Stomach (tissue), 9 donors: ENCODE results near the gene KCNQ4. TPM values are rescaled to one million over a fixed set of nuclear protein-coding genes. Genes with fewer than 3 reads are reported as not detected.

Source experiments
- DNase-seq, 2 donors: peaks; one replicate each; pipeline versions ENCODE4 v3.0.0 to v3.0.0-alpha.2; 2013 to 2019
- H3K27ac ChIP-seq, 5 donors: fragments of 200-600 bp in 4 of 5; sonication (generic) in 4 of 5; one replicate each; pipeline ENCODE4 v1.5.1; 2013 to 2019; ENCODE audit warnings: mild to moderate bottlenecking in 1 of 5, moderate library complexity in 1 of 5
- H3K27me3 ChIP-seq, 3 donors: fragments of 200-600 bp; sonication (generic); one replicate each; pipeline ENCODE4 v1.5.1; 2017 to 2019; ENCODE audit warnings: mixed run types in 1 of 3
- H3K36me3 ChIP-seq, 4 donors: fragments of 200-600 bp; sonication (generic); 1 replicate in 3 of 4; 2 replicates in 1 of 4; pipeline ENCODE4 v1.5.1; 2016 to 2019
- H3K4me1 ChIP-seq, 4 donors: fragments of 200-600 bp; sonication (generic); one replicate each; pipeline ENCODE4 v1.5.1; 2016 to 2019
- H3K4me3 ChIP-seq, 4 donors: fragments of 200-600 bp; sonication (generic) in 3 of 4; one replicate each; pipeline ENCODE4 v1.5.1; 2016 to 2019; ENCODE audit warnings: mild to moderate bottlenecking in 1 of 4
- H3K9me3 ChIP-seq, 4 donors: fragments of 200-600 bp; sonication (generic); one replicate each; pipeline ENCODE4 v1.5.1; 2016 to 2019
- CTCF ChIP-seq, 7 experiments: fragments of 450-650 bp in 4 of 7; fragments of 200-600 bp in 3 of 7; sonication (generic) in 3 of 7; IDR thresholded peaks; one replicate each; pipeline ENCODE4 v1.5.1; 2016 to 2019; ENCODE audit warnings: antibody characterized with exemption in 7 of 7, control low read depth in 2 of 7, mild to moderate bottlenecking in 1 of 7
- EP300 ChIP-seq: sonication (generic); formaldehyde crosslinking; IDR thresholded peaks from one replicate; pipeline ENCODE4 v1.6.1; 2017; ENCODE audit warnings: antibody characterized with exemption
- POLR2A ChIP-seq, 4 donors: fragments of 450-650 bp; IDR thresholded peaks; one replicate each; pipeline ENCODE4 v1.6.1; 2016; ENCODE audit warnings: antibody characterized with exemption in 4 of 4, control low read depth in 2 of 4, mild to moderate bottlenecking in 1 of 4, moderate library complexity in 1 of 4
- POLR2AphosphoS5 ChIP-seq, 3 donors: sonication (generic); formaldehyde crosslinking; IDR thresholded peaks; one replicate each; pipeline ENCODE4 v1.6.1; 2016; ENCODE audit warnings: antibody characterized with exemption in 3 of 3
- WGBS, 5 donors: extraction: QIAGEN DNeasy Blood & Tissue Kit in 3 of 5; methylation state at CpG; one replicate each; pipeline versions ENCODE4 v1.1.5 to v1.1.7; 2013 to 2018; 5-methylcytosine and 5-hydroxymethylcytosine counted together
- intact Hi-C: fragments of 100-400 bp; cut with DNase I; formaldehyde crosslinking; loops from one replicate; pipeline ENCODE4 v1.15.1; 2023; ENCODE audit warnings: low total_unique reads
- polyA plus RNA-seq, 3 donors: library from polyadenylated mRNA; stranded (reverse); fragments of 200-250 nt; gene quantifications; one replicate each; pipeline ENCODE4 v1.2.3, GENCODE V29; 2013
- total RNA-seq, 5 donors: library from RNA; depleted of rRNA; stranded (reverse); fragments of >200 nt; gene quantifications; one replicate each; pipeline versions ENCODE4 v1.1.0 to v1.2.3, GENCODE V29; 2014 to 2016
- donor health status: healthy with polysubstance abuse.
- donor health status: Bipolar disorder and iron deficiency.
- donor health status: healthy.

KCNQ4 gene
- total and polyA plus RNA-seq, 8 donors, result 0.31 to 7.6 (median 0.58) TPM; not detected in 1

GRCh38 chr1:40793617-40794016, 10.0 kb downstream of the KCNQ4 start:
- peaks cover 3 to 46% (median 19%) of the 10 kb centered on the region in 4 donors for H3K4me1 ChIP-seq
- 82 to 96% (median 89%) methylated on average over 3 of the region's 3 CpGs for WGBS, 5 donors
- TF ChIP-seq POLR2AphosphoS5 (IDR thresholded peaks at IDR 0.05) (no peak), POLR2A (IDR thresholded peaks at IDR 0.05) (no peak), CTCF (IDR thresholded peaks at IDR 0.05) (no peak), EP300 (no peak)

GRCh38 chr1:40794048-40794447, 10.5 kb downstream of the KCNQ4 start:
- no peaks in the 10 kb centered on the region for H3K27me3 ChIP-seq
- TF ChIP-seq POLR2AphosphoS5 (IDR thresholded peaks at IDR 0.05), result no peak
- TF ChIP-seq POLR2A (IDR thresholded peaks at IDR 0.05), result no peak
- TF ChIP-seq EP300, result no peak
- no peak for TF ChIP-seq CTCF (IDR thresholded peaks at IDR 0.05)

More at GRCh38 chr1:40793617-40794016, 10.0 kb downstream of the KCNQ4 start:
- no peaks in the 10 kb centered on the region for H3K27me3 ChIP-seq
- DNase-seq, result no peak
- intact Hi-C loops, result no loop called here
- no peak overlapping the region for H3K4me3 ChIP-seq
- H3K27ac ChIP-seq, result no peak overlapping the region
- no peaks in the 10 kb centered on the region for H3K9me3 ChIP-seq
- no peaks in the 10 kb centered on the region for H3K36me3 ChIP-seq

GRCh38 chr1:40794974-40795715, 11.6 kb downstream of the KCNQ4 start:
- no peaks in the 10 kb centered on the region for H3K9me3 ChIP-seq
- H3K4me3 ChIP-seq, result no peak overlapping the region
- WGBS, 5 donors, result 76 to 92% (median 87%) methylated on average over 9 to 10 of the region's 10 CpGs
- no peaks in the 10 kb centered on the region for H3K27me3 ChIP-seq
- H3K27ac ChIP-seq, result peak overlapping the region in 2 of 5 donors; percentile 17 to 61
- H3K4me1 ChIP-seq, result peaks cover 18 to 48% (median 33%) of the 10 kb centered on the region in 4 donors
- no peak for DNase-seq
- TF ChIP-seq CTCF (IDR thresholded peaks at IDR 0.05), result no peak
- TF ChIP-seq EP300, result no peak
- no peak for TF ChIP-seq POLR2A (IDR thresholded peaks at IDR 0.05)
- TF ChIP-seq POLR2AphosphoS5 (IDR thresholded peaks at IDR 0.05), result no peak
- intact Hi-C loops, result no loop called here
- no peaks in the 10 kb centered on the region for H3K36me3 ChIP-seq

More at GRCh38 chr1:40794048-40794447, 10.5 kb downstream of the KCNQ4 start:
- Histone ChIP-seq H3K4me3 (no peak overlapping the region), H3K36me3 (no peaks in the 10 kb centered on the region), H3K27ac (no peak overlapping the region), H3K4me1 (peaks cover 7 to 48% (median 22%) of the 10 kb centered on the region in 4 donors), H3K9me3 (no peaks in the 10 kb centered on the region)
- intact Hi-C loops, result no loop called here
- DNase-seq, result no peak
- 68 to 93% (median 90%) methylated on average over 4 of the region's 4 CpGs for WGBS, 5 donors

- H3K4me3 ChIP-seq, result no peak overlapping the region
- H3K36me3 ChIP-seq, result no peaks in the 10 kb centered on the region
- H3K9me3 ChIP-seq, result no peaks in the 10 kb centered on the region
- H3K4me1 ChIP-seq, result peaks cover 23 to 56% (median 39%) of the 10 kb centered on the region in 4 donors
- intact Hi-C loops, result no loop called here
- no peak for DNase-seq
- H3K27ac ChIP-seq, result peak overlapping the region in 2 of 5 donors; percentile 0 to 61
- TF ChIP-seq POLR2A (IDR thresholded peaks at IDR 0.05), result no peak
- no peak for TF ChIP-seq POLR2AphosphoS5 (IDR thresholded peaks at IDR 0.05)
- no peak for TF ChIP-seq CTCF (IDR thresholded peaks at IDR 0.05)
- TF ChIP-seq EP300, result no peak
- no peaks in the 10 kb centered on the region for H3K27me3 ChIP-seq
- WGBS, 5 donors, result 50 to 66% (median 60%) methylated on average over 13 of the region's 13 CpGs
Observed at GRCh38 chr1:40795811-40796586, 12.4 kb downstream of the KCNQ4 start.
